Hepatocyte (in vitro differentiated cells): ENCODE data around the gene TOP2A. TPM values are rescaled to one million over a fixed set of nuclear protein-coding genes. Genes with fewer than 3 reads are reported as not detected.

Experiments used
- DNase-seq: peaks from one replicate; pipeline ENCODE4 v3.0.0-alpha.2; 2016; ENCODE audit warnings: low spot score
- H2AFZ ChIP-seq: fragments of 200-600 bp; sonication (generic); 2 replicates; pipeline ENCODE4 v1.6.0; 2016; ENCODE audit warnings: antibody characterized with exemption, mild to moderate bottlenecking
- H3K27ac ChIP-seq: fragments of 200-600 bp; sonication (generic); 2 replicates; pipeline ENCODE4 v1.5.1; 2016; ENCODE audit warnings: mild to moderate bottlenecking
- H3K27me3 ChIP-seq: fragments of 200-600 bp; sonication (generic); 2 replicates; pipeline ENCODE4 v1.6.1; 2016
- H3K36me3 ChIP-seq: fragments of 200-600 bp; sonication (generic); replicated peaks from 2 replicates; pipeline ENCODE4 v1.5.1; 2016; ENCODE audit warnings: low read depth; ENCODE audit not compliant: insufficient read depth
- H3K4me1 ChIP-seq: fragments of 200-600 bp; sonication (generic); 2 replicates; pipeline ENCODE4 v1.5.1; 2016; ENCODE audit warnings: mild to moderate bottlenecking, moderate library complexity; ENCODE audit not compliant: insufficient read depth
- H3K4me2 ChIP-seq: fragments of 200-600 bp; sonication (generic); 2 replicates; pipeline ENCODE4 v1.6.0; 2016
- H3K4me3 ChIP-seq: fragments of 200-600 bp; sonication (generic); 2 replicates; pipeline ENCODE4 v1.5.1; 2016; ENCODE audit warnings: mild to moderate bottlenecking
- H3K79me2 ChIP-seq: fragments of 200-600 bp; sonication (generic); 2 replicates; pipeline ENCODE4 v1.6.0; 2017; ENCODE audit warnings: mild to moderate bottlenecking
- H3K9me2 ChIP-seq: fragments of 200-600 bp; sonication (generic); replicated peaks from 2 replicates; pipeline ENCODE4 v1.6.0; 2017; ENCODE audit warnings: mild to moderate bottlenecking; ENCODE audit not compliant: insufficient read depth
- H3K9me3 ChIP-seq: fragments of 200-600 bp; sonication (generic); 2 replicates; pipeline ENCODE4 v1.5.1; 2016; ENCODE audit warnings: low read depth, mild to moderate bottlenecking
- H4K20me1 ChIP-seq: fragments of 200-600 bp; sonication (generic); 2 replicates; pipeline ENCODE4 v1.6.0; 2016; ENCODE audit warnings: mild to moderate bottlenecking; ENCODE audit not compliant: insufficient read depth, poor library complexity, severe bottlenecking
- CTCF ChIP-seq: fragments of 200-600 bp; sonication (generic); IDR thresholded peaks from 2 replicates; pipeline ENCODE4 v1.5.1; 2016; ENCODE audit warnings: antibody characterized with exemption, mild to moderate bottlenecking; ENCODE audit not compliant: poor library complexity
- EZH2 ChIP-seq: fragments of 200-600 bp; sonication (generic); IDR thresholded peaks from 2 replicates; pipeline ENCODE4 v1.6.1; 2016; ENCODE audit warnings: antibody characterized with exemption, mild to moderate bottlenecking, borderline replicate concordance
- EZH2phosphoT487 ChIP-seq: fragments of 200-600 bp; sonication (generic); IDR thresholded peaks from one replicate; pipeline ENCODE4 v1.6.1; 2018; ENCODE audit warnings: antibody characterized with exemption, mild to moderate bottlenecking, low read depth, moderate library complexity; ENCODE audit not compliant: unreplicated experiment, severe bottlenecking
- whole genome bisulfite sequencing: methylation state at CpG from one replicate; pipeline ENCODE4 v1.1.6; 2016; ENCODE audit warnings: low lambda C conversion rate; ENCODE audit errors: missing lambda C conversion rate; 5-methylcytosine and 5-hydroxymethylcytosine counted together
- polyA plus RNA-seq: library from polyadenylated mRNA; unstranded; fragments of >200 nt; fragmentation: Nextera tagmentation; extraction: Ambion mirVana; gene quantifications from 2 replicates; pipeline ENCODE4 v1.2.1, GENCODE V29; 2016
- total RNA-seq: library from RNA; depleted of rRNA; stranded (reverse); fragments of >200 nt; gene quantifications from 2 replicates; pipeline ENCODE4 v1.2.3, GENCODE V29; 2014

Gene TOP2A
- total and polyA plus RNA-seq, 2 experiments from 2014 or later: 21.3 to 37.4 TPM

- peak; percentile 66 for DNase-seq
- Histone ChIP-seq H2AFZ (no peak overlapping the region), H3K36me3 (no peaks in the 10 kb centered on the region), H3K27me3 (no peaks in the 10 kb centered on the region), H4K20me1 (peaks cover 37% of the 10 kb centered on the region), H3K9me2 (no peaks in the 10 kb centered on the region), H3K9me3 (no peaks in the 10 kb centered on the region), H3K4me3 (no peak overlapping the region), H3K4me2 (peak overlapping the region; percentile 48), H3K4me1 (peaks cover 67% of the 10 kb centered on the region), H3K27ac (peak overlapping the region; percentile 55), H3K79me2 (peaks cover 56% of the 10 kb centered on the region)
- TF ChIP-seq CTCF (no peak), EZH2 (no peak), EZH2phosphoT487 (no peak)
- 58% methylated on average over 19 of the region's 19 CpGs for WGBS
Measured at GRCh38 chr17:40349895-40350688, 67.6 kb downstream of the TOP2A start.

GRCh38 chr17:40349477-40349894 lies 68.2 kb downstream of the TOP2A start:
- Histone ChIP-seq H3K27me3 (no peaks in the 10 kb centered on the region), H2AFZ (no peak overlapping the region), H3K9me2 (no peaks in the 10 kb centered on the region), H3K4me2 (peak overlapping the region; percentile 48), H3K79me2 (peaks cover 62% of the 10 kb centered on the region), H3K27ac (peak overlapping the region; percentile 55), H4K20me1 (peaks cover 37% of the 10 kb centered on the region), H3K36me3 (no peaks in the 10 kb centered on the region), H3K4me3 (no peak overlapping the region), H3K9me3 (no peaks in the 10 kb centered on the region), H3K4me1 (peaks cover 73% of the 10 kb centered on the region)
- TF ChIP-seq CTCF: no peak
- no peak for TF ChIP-seq EZH2
- no peak for TF ChIP-seq EZH2phosphoT487
- peak; percentile 4 for DNase-seq
- 81% methylated on average over 10 of the region's 10 CpGs for WGBS

GRCh38 chr17:40348562-40349476 lies 68.9 kb downstream of the TOP2A start:
- H3K9me3 ChIP-seq: no peaks in the 10 kb centered on the region
- peak overlapping the region; percentile 96 for H3K4me2 ChIP-seq
- H3K79me2 ChIP-seq: peaks cover 69% of the 10 kb centered on the region
- DNase-seq: no peak
- TF ChIP-seq CTCF: no peak
- TF ChIP-seq EZH2: no peak
- no peak for TF ChIP-seq EZH2phosphoT487
- no peak overlapping the region for H3K4me3 ChIP-seq
- peaks cover 38% of the 10 kb centered on the region for H4K20me1 ChIP-seq
- no peaks in the 10 kb centered on the region for H3K36me3 ChIP-seq
- H2AFZ ChIP-seq: no peak overlapping the region
- no peaks in the 10 kb centered on the region for H3K27me3 ChIP-seq
- 85% methylated on average over 17 of the region's 17 CpGs for WGBS
- H3K9me2 ChIP-seq: no peaks in the 10 kb centered on the region
- no peak overlapping the region for H3K27ac ChIP-seq
- H3K4me1 ChIP-seq: peaks cover 74% of the 10 kb centered on the region
